Muscle layer of colon (tissue), 2 donors: Measurements from ENCODE around the gene SLC4A7.
A peak's percentile ranks its signal among the peaks of the same experiment; 100 is the strongest.
"Not testable (repeated sequence)": the region's sequence is repeated elsewhere in the genome, so short reads cannot be mapped to it uniquely, and the experiment has no call there.

Source experiments
- H3K27ac ChIP-seq: one replicate; pipeline ENCODE4 v1.7.0; 2013; ENCODE audit warnings: low read depth, mild to moderate bottlenecking, low read length, moderate library complexity
- H3K27me3 ChIP-seq, 2 donors: one replicate each; pipeline ENCODE4 v1.7.0; 2013; ENCODE audit warnings: low read length in 2 of 2, mild to moderate bottlenecking in 2 of 2; ENCODE audit not compliant: insufficient read depth in 2 of 2, control insufficient read depth in 1 of 2
- H3K36me3 ChIP-seq: one replicate; pipeline ENCODE4 v1.7.0; 2013; ENCODE audit warnings: mild to moderate bottlenecking, low read length; ENCODE audit not compliant: insufficient read depth
- H3K4me1 ChIP-seq: one replicate; pipeline ENCODE4 v1.7.0; 2013; ENCODE audit warnings: mild to moderate bottlenecking, low read length; ENCODE audit not compliant: insufficient read depth
- H3K4me3 ChIP-seq, 2 donors: one replicate each; pipeline ENCODE4 v1.7.0; 2013; ENCODE audit warnings: low read length in 2 of 2, low read depth in 1 of 2, mild to moderate bottlenecking in 1 of 2, moderate library complexity in 1 of 2
- H3K9ac ChIP-seq: one replicate; pipeline ENCODE4 v1.7.0; 2013; ENCODE audit warnings: low read length
- H3K9me3 ChIP-seq: one replicate; pipeline ENCODE4 v1.7.0; 2013; ENCODE audit warnings: mild to moderate bottlenecking, low read length
- donor health status: abdominal sarcoma.
- donor health status: Adenocarcinoma of cecum.

SLC4A7 gene

GRCh38 chr3:27484015-27484844, at the start of gene SLC4A7:
SLC4A7 (minus strand) TSS chr3:27484384; CDS start chr3:27484126, 258 bp downstream.
- Histone ChIP-seq H3K27me3 (no peaks in the 10 kb centered on the region), H3K27ac (peak within 1 kb of the TSS; percentile 92), H3K36me3 (no peaks in the 10 kb centered on the region), H3K9ac (peak within 1 kb of the TSS; percentile 90), H3K4me1 (peaks cover 22% of the 10 kb centered on the region), H3K4me3 (peak within 1 kb of the TSS; percentile 45 to 88), H3K9me3 (no peaks in the 10 kb centered on the region)

GRCh38 chr3:27533261-27533607, 49.0 kb upstream of the SLC4A7 start:
- Histone ChIP-seq H3K4me3 (no peak overlapping the region), H3K4me1 (peaks cover 37% of the 10 kb centered on the region), H3K27ac (peak overlapping the region; percentile 66), H3K36me3 (no peaks in the 10 kb centered on the region), H3K9ac (no peak overlapping the region), H3K27me3 (no peaks in the 10 kb centered on the region), H3K9me3 (no peaks in the 10 kb centered on the region)

GRCh38 chr3:27532426-27533260, 48.5 kb upstream of the SLC4A7 start:
- Histone ChIP-seq H3K36me3 (no peaks in the 10 kb centered on the region), H3K27me3 (no peaks in the 10 kb centered on the region), H3K9me3 (no peaks in the 10 kb centered on the region), H3K9ac (no peak overlapping the region), H3K4me3 (no peak overlapping the region), H3K27ac (peak overlapping the region; percentile 66), H3K4me1 (peaks cover 37% of the 10 kb centered on the region)

GRCh38 chr3:27531193-27531751, 47.1 kb upstream of the SLC4A7 start:
- peaks cover 32% of the 10 kb centered on the region for H3K4me1 ChIP-seq
- not testable (repeated sequence) for H3K9ac ChIP-seq, H3K27me3 ChIP-seq, H3K27ac ChIP-seq, H3K9me3 ChIP-seq, H3K36me3 ChIP-seq, H3K4me3 ChIP-seq

DNA sequence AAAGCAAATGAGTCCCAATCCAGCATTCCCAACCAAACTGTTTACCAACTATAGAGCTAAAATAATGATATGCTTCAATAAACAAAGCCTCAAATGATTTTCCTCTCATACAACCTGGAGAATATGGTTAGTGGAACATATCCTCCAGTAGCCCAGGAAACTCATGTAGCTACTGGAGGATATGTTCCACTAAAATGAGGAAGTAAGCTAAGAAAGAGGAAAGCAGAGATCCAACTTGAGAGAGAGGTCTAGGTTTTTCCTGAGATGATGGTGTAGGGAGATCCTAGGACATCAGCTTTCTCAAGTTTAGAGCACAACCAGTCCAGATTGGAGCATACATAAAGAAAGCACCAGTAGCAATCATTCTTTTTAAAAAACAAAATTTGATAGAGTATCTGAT, 44.6 kb upstream of the SLC4A7 start:
- Histone ChIP-seq H3K4me3 (no peak overlapping the region), H3K9me3 (no peaks in the 10 kb centered on the region), H3K36me3 (no peaks in the 10 kb centered on the region), H3K9ac (no peak overlapping the region), H3K4me1 (peaks cover 26% of the 10 kb centered on the region), H3K27ac (no peak overlapping the region), H3K27me3 (no peaks in the 10 kb centered on the region)

- Histone ChIP-seq H3K4me3 (no peak overlapping the region), H3K9ac (no peak overlapping the region), H3K27ac (no peak overlapping the region), H3K4me1 (peaks cover 36% of the 10 kb centered on the region), H3K9me3 (no peaks in the 10 kb centered on the region), H3K36me3 (no peaks in the 10 kb centered on the region), H3K27me3 (no peaks in the 10 kb centered on the region)
Observed at GRCh38 chr3:27526614-27527315, 42.6 kb upstream of the SLC4A7 start.

DNA sequence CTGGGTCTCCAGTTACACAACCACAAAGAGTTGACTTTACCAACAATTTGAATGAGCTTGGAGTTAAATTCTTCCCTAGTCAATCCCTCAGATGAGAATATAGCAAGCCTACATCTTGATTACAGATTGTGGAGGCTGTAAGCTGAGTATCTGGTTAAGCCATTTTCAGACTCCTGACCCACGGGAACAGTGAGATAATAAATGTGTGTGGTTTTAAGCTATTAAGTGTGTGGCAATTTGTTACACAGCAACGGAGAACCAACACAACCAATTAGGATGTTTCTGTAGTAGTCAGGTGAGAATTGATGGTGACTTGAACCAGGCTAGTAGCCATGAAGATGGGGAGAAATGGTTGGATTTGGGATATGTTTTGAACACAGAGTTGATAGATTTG, 37.7 kb upstream of the SLC4A7 start:
- Histone ChIP-seq H3K36me3 (no peaks in the 10 kb centered on the region), H3K9me3 (no peaks in the 10 kb centered on the region), H3K27ac (no peak overlapping the region), H3K9ac (no peak overlapping the region), H3K4me1 (peaks cover 46% of the 10 kb centered on the region), H3K27me3 (no peaks in the 10 kb centered on the region), H3K4me3 (no peak overlapping the region)

DNA sequence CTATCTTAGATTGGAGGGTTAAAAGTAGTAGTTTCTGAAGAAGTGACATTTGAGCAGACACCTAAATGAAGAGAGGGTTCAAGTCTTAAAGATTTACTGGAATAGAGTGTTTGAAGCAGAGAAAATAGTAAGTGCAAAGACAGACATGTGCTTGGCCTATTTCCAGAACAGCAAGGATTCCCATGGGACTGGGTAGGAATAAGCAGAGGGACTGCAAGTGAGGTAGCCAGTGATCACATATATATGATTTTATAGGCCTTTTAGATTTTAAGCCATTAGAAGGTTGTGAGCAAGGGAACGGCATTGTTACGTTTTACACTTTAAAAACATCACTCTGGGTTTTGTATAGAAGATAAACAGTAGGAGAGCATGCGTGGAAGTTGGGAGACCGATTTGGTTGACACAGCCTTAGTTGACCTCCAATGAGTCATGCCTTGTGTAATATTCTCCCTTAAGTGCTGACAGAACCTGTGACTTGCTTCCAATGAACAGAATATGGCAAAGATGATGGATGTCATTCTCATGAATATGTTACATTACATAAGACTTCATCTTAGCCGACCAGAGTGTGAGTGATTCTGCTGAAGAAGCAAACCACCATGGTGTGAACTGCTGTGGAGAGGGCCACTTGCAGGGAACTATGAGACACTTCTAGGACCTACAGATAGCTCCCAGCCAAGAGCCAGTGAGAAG, 37.1 kb upstream of the SLC4A7 start:
- Histone ChIP-seq H3K9ac (no peak overlapping the region), H3K4me1 (peaks cover 46% of the 10 kb centered on the region), H3K4me3 (no peak overlapping the region), H3K36me3 (no peaks in the 10 kb centered on the region), H3K9me3 (no peaks in the 10 kb centered on the region), H3K27me3 (no peaks in the 10 kb centered on the region), H3K27ac (no peak overlapping the region)

- H3K9me3 ChIP-seq: no peaks in the 10 kb centered on the region
- H3K4me3 ChIP-seq: no peak overlapping the region
- H3K9ac ChIP-seq: no peak overlapping the region
- no peaks in the 10 kb centered on the region for H3K36me3 ChIP-seq
- H3K4me1 ChIP-seq: no peaks in the 10 kb centered on the region
- H3K27me3 ChIP-seq: no peaks in the 10 kb centered on the region
- H3K27ac ChIP-seq: no peak overlapping the region
Observed at GRCh38 chr3:27511724-27512422, 27.7 kb upstream of the SLC4A7 start.

DNA sequence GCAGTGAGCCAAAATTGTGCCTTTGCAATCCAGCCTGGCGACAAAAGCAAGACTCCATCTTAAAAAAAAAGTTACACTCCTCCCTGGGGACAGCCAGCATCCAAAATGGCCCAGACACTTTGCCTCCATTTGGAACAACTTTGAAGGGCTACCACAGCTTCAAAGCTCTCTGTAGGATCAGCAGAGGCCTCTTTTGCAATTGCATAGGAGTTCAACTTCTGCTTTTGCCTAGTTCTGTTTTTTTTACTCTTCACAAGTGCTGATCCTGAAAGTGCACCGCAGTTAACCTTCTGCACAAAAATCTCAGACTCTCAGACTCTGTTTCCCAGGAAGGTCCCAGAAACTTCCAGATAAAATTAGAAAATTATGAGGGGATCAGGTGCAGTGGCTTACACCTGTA, 25.2 kb upstream of the SLC4A7 start:
- H3K9me3 ChIP-seq: no peaks in the 10 kb centered on the region

More for the DNA sequence above, 25.2 kb upstream of the SLC4A7 start:
- H3K27me3 ChIP-seq: no peaks in the 10 kb centered on the region
- H3K9ac ChIP-seq: no peak overlapping the region
- no peak overlapping the region for H3K4me3 ChIP-seq
- H3K27ac ChIP-seq: no peak overlapping the region
- H3K36me3 ChIP-seq: no peaks in the 10 kb centered on the region
- H3K4me1 ChIP-seq: no peaks in the 10 kb centered on the region
